HG02571 (cell line): Measurements from ENCODE around the gene ANXA6.
A peak's percentile ranks its signal among the peaks of the same experiment; 100 is the strongest.
"Not testable (repeated sequence)": the region's sequence is repeated elsewhere in the genome, so short reads cannot be mapped to it uniquely, and the experiment has no call there.

Experiments used
- ATAC-seq: cut with Tn5 transposase; IDR thresholded peaks from one replicate; pipeline ENCODE4 v1.9.1; 2021; ENCODE audit warnings: mild to moderate bottlenecking, moderate library complexity; ENCODE audit not compliant: unreplicated experiment

Gene ANXA6

DNA sequence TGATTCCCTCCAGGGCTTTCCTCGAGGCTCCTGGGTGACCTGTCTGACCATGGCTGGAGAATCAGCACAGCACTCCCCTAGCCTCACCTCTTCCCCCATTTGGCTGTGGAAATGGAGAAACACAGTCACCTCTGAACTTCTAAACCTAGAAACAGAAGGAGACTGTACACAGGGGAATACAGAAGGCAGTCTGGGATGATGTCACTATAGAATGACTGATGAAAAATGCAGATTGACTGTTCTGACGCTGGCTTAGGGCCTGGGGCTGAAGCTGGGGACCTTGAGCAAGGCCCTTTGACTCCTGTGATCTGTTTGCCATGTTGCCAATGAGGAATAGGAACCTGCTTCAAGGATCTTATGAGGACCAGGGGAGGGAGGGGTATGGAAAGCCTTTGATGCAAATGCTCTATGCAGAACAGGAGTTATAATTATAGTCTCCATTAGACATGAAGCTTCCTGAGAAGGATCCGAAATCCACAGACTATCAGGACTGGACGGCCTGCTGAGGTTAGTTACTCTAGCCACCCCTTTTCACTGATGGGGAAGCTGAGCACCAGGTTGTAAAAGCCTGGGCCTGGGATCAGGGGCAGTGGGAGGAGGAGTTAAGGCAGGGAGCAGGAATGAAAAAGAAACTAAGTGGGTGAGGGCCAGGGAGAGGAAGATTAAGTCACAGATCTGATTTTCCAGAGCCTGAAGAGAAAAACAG, 24.4 kb upstream of the ANXA6 start:
- ATAC-seq = no peak

DNA sequence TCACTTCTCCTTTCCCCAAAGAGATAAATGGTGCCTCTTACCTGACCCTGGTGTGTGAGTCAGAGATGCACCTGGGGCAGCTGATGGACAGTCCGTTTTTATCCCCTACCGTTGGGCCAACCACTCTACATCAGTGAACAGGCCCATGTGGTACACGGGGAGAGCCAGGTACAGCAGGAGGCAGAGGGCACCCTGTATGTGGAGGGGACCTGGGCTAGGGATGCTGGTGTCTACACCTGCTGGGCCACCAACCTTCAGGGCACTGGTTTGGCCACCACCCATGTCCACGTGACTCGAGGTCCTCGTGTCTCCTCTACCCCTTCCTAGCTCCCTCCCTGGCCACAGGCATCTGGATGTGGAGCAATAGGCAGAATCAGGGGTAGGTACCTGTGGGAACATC, 22.7 kb upstream of the ANXA6 start:
- ATAC-seq = no peak

DNA sequence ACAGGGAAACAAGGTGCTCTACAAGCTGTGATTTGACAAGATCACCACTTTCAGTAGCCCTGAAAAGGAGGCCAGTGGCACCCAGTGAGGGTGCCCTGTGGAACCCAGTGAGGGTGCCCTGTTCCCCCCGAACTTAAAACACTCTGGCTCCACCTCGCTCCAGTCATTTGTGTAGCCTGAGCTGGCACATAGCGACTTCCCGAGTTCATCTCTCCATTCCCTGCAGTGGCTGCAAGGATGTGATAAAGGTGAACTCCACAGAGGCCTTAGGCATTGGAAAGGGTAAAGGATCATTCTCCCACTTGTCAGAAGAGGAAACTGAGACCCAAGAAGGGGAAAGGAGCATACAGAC, 21.9 kb upstream of the ANXA6 start:
- ATAC-seq = no peak

DNA sequence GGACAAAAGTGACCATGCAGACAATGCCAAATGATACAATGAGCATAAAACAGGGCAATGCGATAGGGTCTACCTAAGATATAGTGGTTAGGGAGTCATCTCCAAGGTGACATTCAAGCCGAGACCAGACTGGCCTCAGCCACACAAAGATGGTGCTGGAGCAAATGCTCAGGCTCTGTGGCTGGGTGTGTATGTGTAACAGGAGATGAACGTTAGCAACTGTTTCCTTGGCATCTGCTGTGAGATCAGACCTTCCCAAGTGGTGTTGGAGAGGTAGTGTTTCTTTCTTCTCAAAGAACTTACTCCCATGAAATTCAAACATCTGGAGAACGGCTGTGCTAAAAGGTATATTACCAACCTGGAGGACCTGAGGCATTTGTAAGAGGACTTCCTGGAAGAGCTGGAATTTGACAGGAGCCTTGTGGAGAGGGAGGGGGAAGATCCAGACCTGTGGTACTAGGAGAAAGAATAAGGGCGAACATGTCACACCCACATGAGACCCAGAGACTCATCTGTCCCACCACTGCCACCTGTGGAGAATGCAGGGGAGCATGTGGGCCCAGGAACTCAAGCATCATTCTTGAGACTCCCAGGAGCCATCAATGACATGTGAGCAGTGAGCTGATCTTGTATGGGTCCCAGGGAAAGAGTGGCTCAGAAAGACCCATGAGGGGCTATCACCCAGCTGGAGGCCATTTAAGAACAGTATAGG, 21.4 kb upstream of the ANXA6 start:
- ATAC-seq = no peak

DNA sequence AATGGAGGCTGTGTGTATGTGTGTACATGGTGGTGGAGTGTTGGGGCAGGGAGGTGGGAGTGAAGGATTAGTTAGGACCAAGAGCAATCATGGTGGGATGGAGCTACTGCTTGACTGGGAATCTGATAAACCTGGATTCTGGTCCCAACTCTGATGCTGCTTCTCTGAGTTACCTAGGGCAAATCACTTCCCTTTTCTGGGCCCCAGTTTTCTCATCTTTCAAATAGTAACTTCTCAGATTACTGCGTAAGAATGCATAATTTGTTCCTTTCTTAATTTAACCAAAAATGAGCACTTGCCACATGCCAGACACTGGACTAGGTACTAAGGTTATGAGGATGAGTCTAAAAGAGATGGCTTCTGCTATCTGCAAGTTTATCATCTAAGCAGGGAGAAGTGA, 20.8 kb upstream of the ANXA6 start:
- no peak for ATAC-seq

DNA sequence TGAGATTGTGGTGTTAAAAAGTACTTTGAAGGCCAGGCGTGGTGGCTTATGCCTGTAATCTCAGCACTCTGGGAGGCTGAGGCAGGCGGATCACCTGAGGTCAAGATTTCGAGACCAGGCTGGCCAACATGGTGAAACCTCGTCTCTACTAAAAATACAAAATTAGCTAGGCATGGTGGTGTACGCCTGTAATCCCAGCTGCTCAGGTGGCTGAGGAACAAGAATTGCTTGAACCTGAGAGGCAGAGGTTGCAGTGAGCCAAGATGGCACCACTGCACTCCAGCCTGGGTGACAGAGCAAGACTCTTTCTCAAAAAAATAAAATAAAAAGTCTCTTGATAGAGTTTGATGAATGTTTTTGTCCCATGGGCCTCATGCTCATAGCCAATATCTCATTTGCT, 18.7 kb upstream of the ANXA6 start:
- not testable (repeated sequence) for ATAC-seq

DNA sequence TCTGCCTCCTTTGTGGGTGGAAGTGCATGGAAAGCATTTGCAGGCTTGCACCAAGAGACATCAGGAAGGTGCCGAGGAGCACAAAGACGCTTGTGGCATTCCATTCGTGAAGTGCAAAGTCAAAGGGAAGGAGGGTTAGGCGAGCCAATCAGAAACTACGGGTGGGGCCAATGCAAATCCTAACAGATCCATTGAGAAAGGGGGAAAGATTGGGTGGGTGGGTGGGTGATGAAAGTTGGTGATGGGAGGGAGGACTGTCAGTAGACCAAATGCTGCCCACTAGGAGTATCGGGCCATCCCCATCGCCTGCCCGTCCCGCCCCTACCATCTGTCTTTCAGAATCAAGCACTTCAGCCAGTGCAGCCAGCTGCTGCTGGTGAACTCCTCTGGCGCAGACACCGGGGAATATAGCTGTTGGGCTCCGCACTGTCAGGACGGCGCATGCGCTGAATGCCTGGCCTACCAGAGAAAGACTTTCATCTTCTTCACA, 17.1 kb upstream of the ANXA6 start:
- ATAC-seq = no peak

DNA sequence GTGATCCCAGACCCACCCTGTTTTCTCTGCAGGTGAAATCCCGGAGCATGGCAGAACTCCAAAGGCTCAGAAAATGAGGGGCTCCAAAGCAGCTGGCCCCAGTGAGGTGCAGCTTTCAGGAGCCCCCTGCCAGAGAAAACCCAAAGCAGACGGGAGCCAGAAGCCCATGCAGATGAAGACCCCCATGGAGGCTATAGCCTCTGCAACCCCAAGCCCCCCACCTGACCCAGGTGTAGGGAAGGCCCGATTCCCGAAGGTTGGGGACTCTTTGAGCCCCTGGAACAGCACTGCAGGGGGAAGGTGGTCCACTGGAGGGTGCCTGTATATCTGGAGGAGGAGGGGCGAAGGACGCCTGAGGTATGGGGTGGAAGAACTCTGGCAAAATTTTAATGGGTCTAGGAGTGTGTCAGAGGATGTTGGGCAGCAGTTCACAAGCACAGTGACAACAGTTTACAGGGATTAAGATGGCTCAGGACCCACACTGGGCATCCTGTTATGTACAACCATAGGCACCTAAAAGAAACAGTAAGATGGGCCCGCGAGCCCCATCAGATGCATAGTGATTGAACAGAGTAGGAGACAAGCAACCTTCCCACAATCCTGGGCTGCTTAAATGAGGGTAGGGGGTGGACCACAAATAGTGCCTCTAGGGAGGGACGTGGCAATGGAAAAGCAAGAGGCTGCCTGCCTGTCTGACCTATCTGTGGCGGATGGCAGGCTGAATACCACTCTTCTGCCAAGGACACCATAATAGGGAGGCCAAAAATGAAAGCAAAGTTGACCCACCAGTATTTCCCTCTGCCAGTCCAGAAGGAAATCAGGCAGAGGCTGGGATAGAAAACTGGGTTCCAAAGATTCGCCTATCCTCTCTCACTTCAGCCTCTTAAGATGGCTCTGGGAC, 16.4 kb upstream of the ANXA6 start:
- ATAC-seq = no peak

DNA sequence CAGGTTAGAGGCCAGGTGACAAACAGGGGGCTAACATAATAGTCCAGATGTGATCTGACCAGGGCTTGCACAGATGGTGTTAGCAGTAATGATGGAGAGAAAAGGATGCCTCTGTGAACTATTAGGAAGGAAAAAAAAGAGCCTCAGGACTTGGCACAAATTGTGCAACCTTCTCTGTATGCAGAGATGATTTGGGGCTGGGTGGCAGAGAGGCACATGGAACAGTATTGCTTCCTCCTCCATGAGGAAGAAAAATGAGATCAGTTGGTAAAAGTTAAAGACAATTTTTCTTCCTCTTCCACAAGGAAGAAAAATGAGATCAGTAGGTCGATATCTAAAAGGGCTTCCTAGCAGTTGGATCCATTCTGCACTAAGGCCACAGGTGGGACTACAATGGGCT, 13.9 kb upstream of the ANXA6 start:
- ATAC-seq = no peak

DNA sequence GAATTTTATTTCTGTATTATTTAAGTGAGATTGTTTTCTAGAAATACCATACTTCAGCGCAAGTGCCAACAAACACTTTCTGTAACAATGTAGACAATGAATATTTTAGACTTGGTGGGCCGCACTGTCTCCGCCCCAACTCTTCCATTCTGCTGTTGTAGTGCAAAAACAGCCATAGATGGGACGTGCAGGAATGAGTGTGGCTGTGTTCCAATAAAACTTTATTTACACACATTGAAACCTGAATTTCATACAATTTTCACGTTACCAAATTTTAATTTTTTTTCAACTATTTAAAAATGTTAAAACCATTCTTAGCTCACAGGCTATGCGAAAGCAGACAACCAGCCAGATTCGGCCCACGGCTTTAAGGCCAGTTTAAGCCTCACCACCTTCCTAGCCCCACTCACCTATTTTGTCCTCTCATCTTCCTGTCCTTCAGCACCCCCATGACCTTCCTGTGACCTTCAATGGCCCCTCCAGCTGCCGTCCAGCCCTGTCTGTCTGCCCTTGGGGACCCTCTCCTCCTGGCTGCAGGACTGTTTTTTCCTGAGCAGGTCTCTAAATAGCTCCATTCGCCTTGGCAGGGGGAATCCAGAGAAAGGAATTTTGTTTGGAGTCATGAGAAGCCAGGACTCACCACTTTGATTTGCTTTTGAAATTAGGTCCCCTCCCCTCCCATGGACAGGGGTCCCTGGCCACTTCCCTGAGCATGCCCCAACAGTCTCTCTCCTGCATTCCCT, 11.2 kb upstream of the ANXA6 start:
- no peak for ATAC-seq

DNA sequence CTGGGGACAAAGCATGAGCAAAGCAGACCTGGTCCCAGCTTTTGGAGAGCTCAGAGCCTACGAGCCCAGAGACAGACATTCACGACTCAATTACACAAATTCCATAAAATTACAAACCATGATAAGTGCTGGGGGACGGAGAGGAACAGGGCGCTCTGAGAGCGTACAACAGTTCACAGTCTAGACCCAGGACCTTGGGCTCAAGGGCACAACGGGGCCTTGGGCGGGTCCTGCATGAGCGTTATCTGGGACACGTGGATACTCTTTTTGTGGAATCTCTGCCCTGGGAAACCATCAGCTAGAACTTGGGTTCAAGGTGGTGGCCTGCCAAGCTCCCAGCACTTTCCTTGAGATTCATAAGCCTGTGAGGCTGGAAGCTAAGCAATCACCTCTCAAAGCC, 9.4 kb upstream of the ANXA6 start:
- ATAC-seq = no peak

DNA sequence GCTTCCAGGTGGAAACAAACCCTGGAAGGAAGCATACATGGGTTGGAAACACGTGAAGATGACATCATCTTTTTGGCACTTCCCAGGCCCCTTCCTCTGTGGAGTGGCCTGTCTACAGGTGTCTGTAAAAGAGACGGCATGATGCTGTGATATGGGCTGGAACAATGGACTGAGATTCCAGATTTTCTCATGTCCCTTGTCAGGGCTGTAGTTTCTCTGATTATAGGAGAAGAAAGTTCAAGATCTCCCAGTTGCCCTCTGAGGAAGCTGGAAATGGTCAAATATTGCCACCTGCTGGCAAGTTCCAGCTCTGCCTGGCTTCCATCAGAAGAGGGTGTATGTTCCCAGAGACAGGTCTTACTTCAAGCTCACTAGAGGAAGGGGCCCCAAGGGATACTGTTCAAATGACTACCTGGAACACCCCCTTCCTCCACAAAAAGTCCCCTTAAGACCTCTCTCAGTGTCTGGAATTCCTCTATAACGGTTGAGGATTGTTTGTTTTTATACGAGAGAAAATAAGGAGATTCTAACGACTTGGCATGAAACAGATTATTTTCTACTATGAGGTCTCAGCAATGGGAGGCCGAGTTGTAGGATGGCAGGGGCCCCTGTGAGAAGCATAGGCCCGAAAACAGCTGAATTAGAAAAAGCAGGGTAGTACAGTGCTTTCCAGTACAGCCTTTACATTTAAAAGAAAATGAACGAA, 7.3 kb upstream of the ANXA6 start:
- ATAC-seq = peak; percentile 88

DNA sequence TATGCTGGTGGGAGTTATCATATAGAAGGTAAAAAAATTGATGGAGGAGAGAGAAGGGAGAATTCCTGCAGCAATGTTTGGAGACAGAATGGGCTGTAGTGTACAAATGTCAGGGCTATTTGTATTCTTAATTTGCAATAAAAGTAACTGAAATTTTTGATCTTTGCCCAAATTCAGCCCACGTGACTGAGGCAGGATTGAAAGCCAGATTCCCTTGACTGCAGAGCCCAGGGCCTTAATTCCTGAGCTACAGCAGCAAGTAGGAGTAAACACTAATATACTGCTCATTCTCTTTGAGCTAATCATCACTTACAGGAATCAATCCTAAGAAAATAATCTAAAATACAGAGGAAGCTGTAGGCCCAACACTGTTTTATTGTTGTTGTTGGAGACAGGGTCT, 5.2 kb upstream of the ANXA6 start:
- no peak for ATAC-seq

DNA sequence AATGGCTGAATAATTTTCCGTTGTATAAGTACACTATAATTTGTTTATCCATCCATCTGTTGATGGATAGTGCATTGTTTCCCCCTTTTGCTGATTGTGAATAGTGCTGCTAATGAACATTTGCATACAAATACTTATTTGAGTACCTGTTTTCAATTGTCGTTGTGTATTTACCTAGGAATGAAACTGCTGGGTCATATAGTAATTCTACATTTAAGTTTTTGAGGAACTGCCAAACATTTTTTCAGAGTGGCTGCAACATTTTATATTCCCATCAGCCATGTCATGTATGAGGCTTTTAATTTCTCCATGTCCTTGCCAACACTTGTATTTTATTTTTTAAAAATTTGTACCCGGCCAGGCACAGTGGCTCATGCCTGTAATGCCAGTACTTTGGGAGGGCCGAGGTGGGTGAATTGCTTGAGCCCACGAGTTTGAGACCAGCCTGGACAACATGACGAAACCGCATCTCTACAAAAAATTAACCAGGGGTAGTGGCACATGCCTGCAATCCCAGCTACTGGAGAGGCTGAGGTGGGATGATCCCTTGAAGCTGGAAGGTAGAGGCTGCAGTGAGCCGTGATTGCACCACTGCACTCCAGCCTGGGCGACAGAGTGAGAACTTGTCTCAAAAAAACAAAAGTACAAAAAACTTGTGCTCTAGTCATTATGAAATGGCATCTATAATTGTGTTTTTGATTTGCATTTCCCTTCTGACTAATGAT, 2.2 kb upstream of the ANXA6 start:
- ATAC-seq = no peak

DNA sequence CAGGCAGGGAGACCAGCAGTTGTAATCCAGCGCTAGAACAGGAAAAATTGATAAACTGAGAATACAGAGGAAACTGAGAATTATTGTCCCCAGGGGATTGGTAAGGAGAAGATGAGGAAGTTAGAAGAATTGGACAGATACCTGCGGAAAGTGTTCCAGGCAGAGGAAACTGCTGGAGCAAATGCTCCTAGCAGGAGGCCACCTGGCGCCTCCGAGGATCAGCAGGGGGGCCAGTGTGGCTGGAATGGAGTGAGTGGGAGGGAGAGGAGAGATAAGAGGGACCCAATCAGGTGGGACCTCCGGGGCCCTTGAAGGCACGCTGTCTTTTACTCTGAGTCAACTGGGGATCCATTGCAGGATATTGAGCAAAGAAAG, 695 bp upstream of the ANXA6 start:
- ATAC-seq = no peak

DNA sequence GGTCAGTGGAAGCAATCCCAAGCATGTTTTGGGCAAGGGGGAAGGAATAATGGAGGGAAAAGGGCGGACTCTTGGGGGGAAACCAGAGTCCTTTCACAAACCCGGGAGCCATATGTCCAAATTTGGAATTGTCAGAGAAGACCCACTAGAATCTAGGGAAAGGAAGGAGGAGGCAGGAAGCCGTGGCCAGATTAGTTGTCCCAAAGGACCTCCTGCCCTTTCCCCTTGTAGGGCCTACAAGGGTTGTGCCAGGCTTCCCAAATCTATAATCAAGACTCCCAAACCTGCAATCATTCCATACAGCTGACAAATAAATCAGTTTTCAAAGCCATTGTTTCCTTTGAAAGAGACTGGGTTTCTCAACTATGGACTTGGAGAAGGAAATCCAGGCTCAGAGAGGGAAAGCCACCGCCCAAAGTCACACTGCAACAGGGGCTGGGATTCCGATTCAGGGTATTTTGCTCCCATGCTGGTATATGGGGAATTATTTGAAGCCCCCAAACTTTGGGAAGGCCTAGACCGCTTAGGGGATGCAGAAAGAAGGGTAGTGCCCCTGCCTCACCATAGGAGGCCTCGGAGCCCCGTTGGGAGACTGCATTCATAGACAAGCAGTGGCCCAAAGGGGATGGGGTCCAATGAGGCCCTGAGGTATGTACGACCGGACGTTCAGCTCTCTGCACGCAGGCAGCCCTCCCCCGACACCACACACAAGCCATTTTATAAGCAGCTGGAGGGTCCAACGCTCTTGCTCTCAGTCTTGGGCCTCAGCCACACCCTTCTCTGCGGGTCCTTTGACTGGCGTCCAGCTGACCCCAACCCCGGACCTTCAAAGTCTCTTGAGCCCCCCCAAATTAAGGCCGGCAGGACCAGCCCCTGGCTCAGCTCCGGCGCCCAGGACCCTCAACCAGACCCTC, 815 bp downstream of the ANXA6 start:
- ATAC-seq = no peak

DNA sequence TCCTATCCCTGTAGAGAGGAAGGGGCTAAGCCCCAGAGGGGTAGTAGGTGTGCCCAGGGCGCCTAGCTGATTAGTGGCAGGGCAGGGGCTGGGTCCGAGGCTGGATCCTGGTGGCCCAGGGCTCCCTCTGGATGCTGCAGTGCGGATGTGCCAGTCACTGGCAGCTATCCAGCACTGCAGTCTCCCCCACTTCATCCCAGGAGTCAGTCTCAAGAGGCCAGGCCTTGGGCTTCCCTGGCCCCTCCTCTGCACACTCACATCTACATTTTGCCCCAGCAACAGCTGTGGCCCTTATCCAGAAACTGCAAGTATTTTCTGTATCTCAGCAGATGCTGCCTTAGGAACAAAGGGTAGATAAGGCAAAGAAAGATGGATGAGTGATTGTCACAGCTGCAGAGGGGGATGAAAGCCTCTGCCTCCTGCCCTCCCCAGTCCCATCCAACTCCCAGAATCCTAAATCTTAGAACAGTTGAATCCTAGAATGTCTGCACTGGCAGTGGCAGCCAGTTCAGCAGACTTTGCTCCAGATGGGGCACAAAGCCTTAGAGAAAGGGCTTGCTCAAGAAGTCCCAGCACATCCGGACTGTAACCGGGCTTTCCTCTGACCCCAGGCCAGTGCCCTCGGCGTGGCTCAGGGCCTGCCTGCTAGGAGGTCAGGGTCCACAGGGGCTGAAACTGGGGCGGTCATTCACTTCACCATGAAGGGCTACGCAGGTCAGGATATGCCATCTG, 1.6 kb downstream of the ANXA6 start:
- ATAC-seq = no peak
